SJCRH30 (cell line): ENCODE measurements around the gene SIM2. TPM values are rescaled to one million over a fixed set of nuclear protein-coding genes. Genes with fewer than 3 reads are reported as not detected.

ENCODE experiments used
- DNase-seq, 2 experiments: peaks; one replicate each; pipeline ENCODE4 v3.0.0-alpha.2; 2015 to 2020
- H3K27ac ChIP-seq: fragments of 250-450 bp; sonication (Bioruptor Pico); 2 replicates; pipeline ENCODE4 v1.5.1; 2020; ENCODE audit warnings: mild to moderate bottlenecking, moderate library complexity
- H3K27me3 ChIP-seq: fragments of 250-450 bp; sonication (Bioruptor Pico); 2 replicates; pipeline ENCODE4 v1.5.1; 2020; ENCODE audit warnings: mild to moderate bottlenecking, moderate library complexity
- H3K36me3 ChIP-seq: fragments of 250-450 bp; sonication (Bioruptor Pico); 2 replicates; pipeline ENCODE4 v1.5.1; 2020; ENCODE audit warnings: mild to moderate bottlenecking, moderate library complexity
- H3K4me1 ChIP-seq: fragments of 250-450 bp; sonication (Bioruptor Pico); 2 replicates; pipeline ENCODE4 v1.5.1; 2020; ENCODE audit warnings: mild to moderate bottlenecking, moderate library complexity
- H3K4me3 ChIP-seq: fragments of 250-450 bp; sonication (Bioruptor Pico); 2 replicates; pipeline ENCODE4 v1.5.1; 2020; ENCODE audit warnings: mild to moderate bottlenecking, moderate library complexity
- H3K9me3 ChIP-seq: fragments of 250-450 bp; sonication (Bioruptor Pico); replicated peaks from 2 replicates; pipeline ENCODE4 v1.5.1; 2020; ENCODE audit warnings: mild to moderate bottlenecking, moderate library complexity
- total RNA-seq: library from RNA; depleted of rRNA; stranded (reverse); fragments of >200 nt; shearing (Covaris generic); gene quantifications from 2 replicates; pipeline ENCODE4 v1.2.3, GENCODE V29; 2014

The SIM2 gene
- total RNA-seq, 1 experiment from 2014 or later = 0.06 TPM

DNA sequence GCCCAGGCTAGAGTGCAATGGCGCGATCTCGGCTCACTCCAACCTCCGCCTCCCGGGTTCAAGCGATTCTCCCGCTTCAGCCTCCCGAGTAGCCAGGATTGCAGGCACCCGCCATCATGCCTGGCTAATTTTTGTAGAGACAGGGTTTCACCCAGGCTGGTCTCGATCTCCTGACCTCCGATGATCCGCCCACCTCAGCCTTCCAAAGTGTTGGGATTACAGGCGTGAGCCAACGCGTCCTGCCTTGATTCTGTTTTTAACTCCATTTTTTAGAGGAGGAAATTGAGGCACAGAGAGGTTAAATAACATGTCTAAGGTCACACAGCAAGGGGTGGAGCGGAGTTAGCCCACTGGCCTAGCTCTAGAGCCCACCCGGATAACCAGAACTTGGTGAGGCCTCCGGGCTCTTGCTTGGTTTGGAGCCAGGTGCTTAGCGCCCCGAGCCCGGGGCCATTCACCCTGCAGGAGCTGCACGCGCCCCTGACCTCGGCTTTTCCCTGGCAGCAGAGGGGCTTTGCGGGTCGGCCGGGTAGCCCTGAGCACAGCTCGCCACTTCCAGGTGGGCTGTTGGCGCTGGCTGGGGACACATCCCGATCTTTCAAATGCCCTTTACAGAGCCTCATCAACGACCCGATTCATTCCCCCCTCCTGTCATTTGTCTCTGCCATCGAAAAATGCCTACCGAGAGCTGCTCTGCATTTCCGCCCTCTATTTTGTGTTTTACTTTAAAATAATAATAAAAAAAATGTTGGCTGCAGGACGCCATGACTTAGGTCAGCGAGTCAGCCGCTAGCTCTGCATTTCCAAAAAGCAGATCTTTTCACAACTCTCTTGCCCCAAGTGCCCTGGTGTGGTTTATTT is 11.2 kb downstream of the SIM2 start:
- Histone ChIP-seq H3K4me1 (no peaks in the 10 kb centered on the region), H3K27ac (no peak overlapping the region), H3K4me3 (no peak overlapping the region), H3K27me3 (no peaks in the 10 kb centered on the region), H3K36me3 (no peaks in the 10 kb centered on the region), H3K9me3 (no peaks in the 10 kb centered on the region)
- no peak for DNase-seq

- no peaks in the 10 kb centered on the region for H3K36me3 ChIP-seq
- no peak for DNase-seq
- no peaks in the 10 kb centered on the region for H3K27me3 ChIP-seq
- H3K4me1 ChIP-seq = no peaks in the 10 kb centered on the region
- H3K4me3 ChIP-seq = no peak overlapping the region
- no peaks in the 10 kb centered on the region for H3K9me3 ChIP-seq
- no peak overlapping the region for H3K27ac ChIP-seq
Observed at GRCh38 chr21:36710729-36711048, 11.8 kb downstream of the SIM2 start.

DNA sequence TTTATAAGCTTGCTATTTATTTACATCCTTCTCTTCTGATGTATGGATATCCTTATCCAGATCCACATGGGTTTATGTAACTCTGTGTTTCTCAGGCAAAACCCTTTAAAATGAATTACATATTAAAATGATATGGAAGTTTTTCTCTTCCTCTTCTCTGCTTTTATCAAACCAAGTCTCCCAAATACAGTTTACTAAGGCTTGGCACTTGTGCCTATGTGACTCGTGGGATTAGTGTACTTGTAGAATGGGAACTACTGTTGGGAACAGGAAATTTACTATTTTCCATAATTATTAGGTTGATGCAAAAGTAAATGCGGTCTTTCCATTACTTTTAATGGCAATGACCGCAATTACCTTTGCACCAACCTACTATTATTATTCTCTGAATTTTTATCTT is 14.8 kb downstream of the SIM2 start:
- H3K27ac ChIP-seq = no peak overlapping the region
- no peaks in the 10 kb centered on the region for H3K9me3 ChIP-seq
- H3K4me1 ChIP-seq = no peaks in the 10 kb centered on the region
- H3K36me3 ChIP-seq = no peaks in the 10 kb centered on the region
- H3K27me3 ChIP-seq = no peaks in the 10 kb centered on the region
- DNase-seq = no peak
- H3K4me3 ChIP-seq = no peak overlapping the region

DNA sequence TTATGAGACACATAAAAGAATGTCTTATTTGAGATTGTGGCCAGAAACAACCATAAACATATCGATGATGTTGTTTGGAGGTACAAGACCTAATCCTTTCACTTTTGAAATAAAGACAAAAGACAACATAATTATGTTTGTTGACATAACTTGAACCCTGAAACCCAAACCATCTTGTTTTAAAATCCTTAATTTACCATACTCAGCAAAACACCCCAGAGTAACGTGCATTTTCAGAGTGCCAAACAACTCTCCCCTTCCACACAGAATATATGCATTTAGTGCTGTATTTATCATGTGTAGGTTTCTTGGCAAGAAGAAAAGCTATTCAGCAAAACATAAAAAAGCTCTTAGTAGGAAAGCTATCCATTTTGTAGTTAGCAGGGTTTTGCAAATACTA is 17.5 kb downstream of the SIM2 start:
- DNase-seq = no peak
- no peak overlapping the region for H3K4me3 ChIP-seq
- no peaks in the 10 kb centered on the region for H3K27me3 ChIP-seq
- no peaks in the 10 kb centered on the region for H3K36me3 ChIP-seq
- no peaks in the 10 kb centered on the region for H3K4me1 ChIP-seq
- H3K9me3 ChIP-seq = no peaks in the 10 kb centered on the region
- H3K27ac ChIP-seq = no peak overlapping the region

DNA sequence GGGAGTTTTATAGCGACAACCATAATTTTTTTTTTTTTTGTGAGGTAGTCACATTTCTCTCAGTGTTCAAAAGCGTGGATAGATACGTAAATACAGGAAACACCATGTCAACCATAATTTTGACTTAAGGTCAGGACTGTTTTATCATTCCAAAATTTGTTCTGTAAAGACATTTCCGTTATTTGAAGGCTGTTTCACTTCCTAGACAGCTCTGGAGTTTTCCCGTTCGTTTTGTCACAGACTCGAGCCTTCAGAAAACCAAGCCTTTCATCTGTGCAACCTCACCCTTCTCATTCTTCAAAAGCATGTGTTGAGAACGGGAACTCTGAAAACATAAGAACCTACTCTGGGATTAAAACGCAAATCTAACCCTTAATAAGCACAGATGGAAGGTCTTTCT is 17.9 kb downstream of the SIM2 start:
- Histone ChIP-seq H3K27me3 (no peaks in the 10 kb centered on the region), H3K9me3 (no peaks in the 10 kb centered on the region)

DNA sequence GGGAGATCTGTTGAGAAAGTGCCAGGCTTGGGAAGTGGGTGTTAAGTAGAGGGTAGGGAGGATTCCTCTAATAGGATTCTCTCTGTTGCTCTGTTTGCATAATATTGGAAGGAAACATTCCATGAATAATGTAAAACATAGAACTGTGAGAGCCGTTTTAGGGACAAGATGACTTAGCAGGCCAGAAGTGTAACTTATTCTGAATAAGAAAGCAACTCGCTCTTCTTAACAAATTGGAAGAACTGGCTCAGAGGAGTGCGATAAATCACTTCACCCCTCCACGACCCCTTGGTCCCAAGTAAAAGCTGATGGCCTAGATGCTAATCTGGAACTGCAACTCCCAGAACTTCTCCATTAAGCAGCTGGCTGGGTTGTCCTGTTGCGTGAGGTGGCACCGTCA is 19.1 kb downstream of the SIM2 start:
- Histone ChIP-seq H3K36me3 (no peaks in the 10 kb centered on the region), H3K4me3 (no peak overlapping the region), H3K4me1 (no peaks in the 10 kb centered on the region), H3K27me3 (no peaks in the 10 kb centered on the region), H3K27ac (no peak overlapping the region), H3K9me3 (no peaks in the 10 kb centered on the region)
- no peak for DNase-seq

More for the DNA sequence above, 17.9 kb downstream of the SIM2 start:
- Histone ChIP-seq H3K27ac (no peak overlapping the region), H3K4me1 (no peaks in the 10 kb centered on the region), H3K4me3 (no peak overlapping the region), H3K36me3 (no peaks in the 10 kb centered on the region)
- no peak for DNase-seq

GRCh38 chr21:36718951-36719501 is 20.1 kb downstream of the SIM2 start:
- H3K4me1 ChIP-seq = no peaks in the 10 kb centered on the region
- peak in 1 of 2 experiments; percentile 24 for DNase-seq
- no peaks in the 10 kb centered on the region for H3K9me3 ChIP-seq
- no peaks in the 10 kb centered on the region for H3K36me3 ChIP-seq
- no peak overlapping the region for H3K4me3 ChIP-seq
- H3K27ac ChIP-seq = no peak overlapping the region
- no peaks in the 10 kb centered on the region for H3K27me3 ChIP-seq

GRCh38 chr21:36719614-36720013 is 20.7 kb downstream of the SIM2 start:
- no peaks in the 10 kb centered on the region for H3K9me3 ChIP-seq
- DNase-seq = no peak
- no peak overlapping the region for H3K27ac ChIP-seq
- H3K4me1 ChIP-seq = no peaks in the 10 kb centered on the region
- no peaks in the 10 kb centered on the region for H3K27me3 ChIP-seq
- H3K36me3 ChIP-seq = no peaks in the 10 kb centered on the region
- no peak overlapping the region for H3K4me3 ChIP-seq

DNA sequence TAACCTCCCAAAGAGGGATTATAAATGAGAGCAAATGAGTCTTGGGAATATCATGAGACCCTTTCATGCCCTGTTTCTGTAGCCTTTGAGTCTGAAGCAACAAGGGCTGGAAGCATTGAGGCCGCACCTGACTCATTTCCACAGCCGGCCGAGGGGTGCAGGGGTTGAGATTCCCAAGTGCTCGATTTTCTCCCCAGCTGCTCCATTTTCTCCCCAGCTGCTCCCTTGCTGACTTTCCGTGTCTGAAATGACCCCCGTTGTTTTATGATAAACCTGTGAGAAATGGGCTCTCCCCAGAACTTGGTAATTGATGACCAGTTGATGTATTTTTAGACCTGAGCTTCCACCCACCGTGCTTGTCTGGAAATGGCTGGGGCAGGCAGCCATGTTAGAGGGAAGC is 22.9 kb downstream of the SIM2 start:
- DNase-seq = no peak
- H3K9me3 ChIP-seq = no peaks in the 10 kb centered on the region

DNA sequence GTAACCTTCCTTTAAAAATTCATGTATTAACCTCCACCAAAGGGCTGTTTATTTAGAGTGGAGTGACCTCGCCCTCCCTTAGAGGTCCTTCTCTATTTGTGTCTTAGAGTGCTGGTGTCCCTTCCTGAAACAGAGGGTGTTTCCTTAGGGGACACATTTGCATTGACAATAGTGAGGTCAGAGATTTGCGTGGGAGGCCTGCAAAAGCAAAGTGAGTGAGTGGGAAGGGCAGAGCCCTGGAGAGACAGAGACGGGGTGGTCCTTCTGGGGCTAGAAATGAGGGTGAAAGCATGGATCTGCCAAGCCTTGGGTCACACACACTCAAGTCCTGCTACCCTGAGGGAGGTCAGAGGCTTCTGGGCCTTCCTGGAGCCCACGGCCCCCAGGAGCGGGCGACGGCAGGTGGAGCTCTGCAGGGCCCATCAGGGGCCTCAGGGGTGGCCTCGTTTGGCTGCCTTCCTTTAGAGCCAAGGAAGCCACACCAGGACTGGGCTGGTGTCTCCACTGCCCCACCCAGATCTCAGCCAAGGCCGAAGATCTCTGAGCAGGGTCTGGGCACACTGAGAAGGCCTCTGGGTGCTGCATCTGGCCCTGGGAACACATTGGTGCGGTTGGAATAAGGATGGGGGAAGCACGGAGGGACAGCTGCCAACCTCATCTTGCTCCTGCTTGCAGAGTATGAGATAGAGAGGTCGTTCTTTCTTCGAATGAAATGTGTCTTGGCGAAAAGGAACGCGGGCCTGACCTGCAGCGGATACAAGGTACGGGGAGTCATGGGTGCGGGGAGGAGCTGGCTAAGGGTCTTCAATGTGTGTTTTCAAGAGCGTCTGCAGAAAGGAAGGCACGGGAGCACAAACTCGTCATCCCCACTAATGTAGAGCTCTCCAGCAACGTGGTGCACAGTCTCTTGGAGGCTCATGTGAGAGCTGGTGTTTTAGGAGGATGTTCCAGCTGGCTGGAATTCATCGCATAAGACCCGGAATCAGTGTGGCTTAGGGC is 23.8 kb downstream of the SIM2 start:
- Histone ChIP-seq H3K27me3 (no peaks in the 10 kb centered on the region), H3K4me3 (no peak overlapping the region), H3K27ac (no peak overlapping the region), H3K36me3 (no peaks in the 10 kb centered on the region), H3K9me3 (no peaks in the 10 kb centered on the region), H3K4me1 (no peaks in the 10 kb centered on the region)
- no peak for DNase-seq

More for the DNA sequence above, 22.9 kb downstream of the SIM2 start:
- Histone ChIP-seq H3K36me3 (no peaks in the 10 kb centered on the region), H3K4me1 (no peaks in the 10 kb centered on the region), H3K4me3 (no peak overlapping the region), H3K27me3 (no peaks in the 10 kb centered on the region), H3K27ac (no peak overlapping the region)

GRCh38 chr21:36723371-36723881 is 24.5 kb downstream of the SIM2 start:
- no peak overlapping the region for H3K27ac ChIP-seq
- H3K27me3 ChIP-seq = no peaks in the 10 kb centered on the region
- no peaks in the 10 kb centered on the region for H3K4me1 ChIP-seq
- H3K4me3 ChIP-seq = no peak overlapping the region
- H3K9me3 ChIP-seq = no peaks in the 10 kb centered on the region
- no peak for DNase-seq
- no peaks in the 10 kb centered on the region for H3K36me3 ChIP-seq

DNA sequence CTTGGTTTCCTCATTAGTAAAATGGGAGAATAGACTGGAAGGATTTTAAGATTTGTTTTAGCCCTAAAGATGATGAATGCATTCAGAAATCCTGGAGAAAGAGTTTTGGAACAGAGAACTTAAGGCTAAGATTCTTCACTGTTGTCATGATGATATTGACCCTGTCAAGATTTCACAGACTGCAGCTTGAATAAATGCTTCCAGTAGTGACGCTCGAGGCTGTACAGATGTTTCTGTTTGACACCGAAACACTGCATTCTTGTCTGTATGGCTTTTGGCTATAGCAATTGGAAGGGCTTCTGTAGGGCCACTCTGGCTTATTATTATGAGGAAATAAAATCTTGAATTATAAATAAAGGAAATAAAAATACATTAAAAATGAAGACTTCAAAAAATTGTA is 25.7 kb downstream of the SIM2 start:
- Histone ChIP-seq H3K27me3 (peaks cover 5% of the 10 kb centered on the region; the same call in 1 of the 2 replicates), H3K36me3 (no peaks in the 10 kb centered on the region), H3K4me3 (no peak overlapping the region), H3K27ac (no peak overlapping the region), H3K9me3 (no peaks in the 10 kb centered on the region), H3K4me1 (no peaks in the 10 kb centered on the region)
- no peak for DNase-seq

DNA sequence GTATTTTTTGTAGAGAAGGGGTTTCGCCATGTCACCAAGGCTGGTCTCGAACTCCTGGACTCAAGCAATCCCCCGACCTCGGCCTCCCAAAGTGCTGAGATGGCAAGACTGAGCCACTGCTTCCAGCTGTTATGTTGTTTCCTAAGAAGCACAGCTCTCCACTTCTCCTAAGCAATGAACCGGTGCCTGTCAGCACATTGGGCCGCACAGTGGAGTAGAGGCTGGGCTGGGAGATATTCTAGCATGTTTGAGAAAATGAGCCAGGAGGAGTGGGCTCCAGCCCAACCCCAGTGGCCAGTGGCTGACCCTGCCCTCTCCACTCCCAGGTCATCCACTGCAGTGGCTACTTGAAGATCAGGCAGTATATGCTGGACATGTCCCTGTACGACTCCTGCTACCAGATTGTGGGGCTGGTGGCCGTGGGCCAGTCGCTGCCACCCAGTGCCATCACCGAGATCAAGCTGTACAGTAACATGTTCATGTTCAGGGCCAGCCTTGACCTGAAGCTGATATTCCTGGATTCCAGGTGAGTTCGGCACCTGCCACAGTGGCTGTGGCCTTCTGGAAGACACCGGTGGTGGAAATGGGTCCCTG is 27.0 kb downstream of the SIM2 start:
- peaks cover 8% of the 10 kb centered on the region; the same call in 1 of the 2 replicates for H3K27me3 ChIP-seq
- no peaks in the 10 kb centered on the region for H3K4me1 ChIP-seq
- no peaks in the 10 kb centered on the region for H3K9me3 ChIP-seq
- no peak for DNase-seq
- no peak overlapping the region for H3K4me3 ChIP-seq
- H3K36me3 ChIP-seq = no peaks in the 10 kb centered on the region
- no peak overlapping the region for H3K27ac ChIP-seq

DNA sequence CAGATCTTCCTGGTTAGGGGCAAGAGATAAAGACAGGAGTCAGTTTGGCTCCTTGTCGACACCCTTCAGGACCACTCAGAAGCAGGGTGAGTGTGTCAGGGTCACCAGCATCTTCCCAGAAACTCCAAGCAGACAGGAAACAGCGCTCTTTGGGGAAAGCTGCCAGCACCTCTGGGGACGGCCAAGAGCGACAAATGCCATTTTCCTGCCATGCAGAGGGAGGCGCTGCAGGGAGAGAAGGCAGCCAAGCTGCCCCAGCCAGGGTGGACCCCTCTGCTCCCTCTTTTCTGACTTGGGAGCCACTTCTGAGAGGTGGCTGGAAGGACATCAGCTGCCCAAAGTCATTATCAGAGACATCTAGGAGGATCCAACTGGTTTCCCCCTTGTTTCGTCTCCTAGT is 29.0 kb downstream of the SIM2 start:
- DNase-seq = no peak
- no peaks in the 10 kb centered on the region for H3K36me3 ChIP-seq
- no peak overlapping the region for H3K27ac ChIP-seq
- H3K27me3 ChIP-seq = peaks cover 8% of the 10 kb centered on the region; the same call in 1 of the 2 replicates
- no peak overlapping the region for H3K4me3 ChIP-seq
- H3K9me3 ChIP-seq = no peaks in the 10 kb centered on the region
- no peaks in the 10 kb centered on the region for H3K4me1 ChIP-seq
